ENCODE results near the gene PDE7B. TPM values are rescaled to one million over a fixed set of nuclear protein-coding genes. Genes with fewer than 3 reads are reported as not detected.
"Not testable (repeated sequence)": the region's sequence is repeated elsewhere in the genome, so short reads cannot be mapped to it uniquely, and the experiment has no call there.

Gene PDE7B
- total RNA-seq, 4 donors from 2014 or later, result 1.4 to 11.6 (median 3.5) TPM

GRCh38 chr6:136102991-136103688 lies 251.6 kb downstream of the PDE7B start:
- H3K4me1 ChIP-seq, result peaks cover 0 to 6% (median 0%) of the 10 kb centered on the region in 4 donors
- H3K9me3 ChIP-seq, result no peaks in the 10 kb centered on the region
- H3K27me3 ChIP-seq, result no peaks in the 10 kb centered on the region
- H3K27ac ChIP-seq, result peak overlapping the region; percentile 4 to 74 (median 56)
- H3K36me3 ChIP-seq, result no peaks in the 10 kb centered on the region
- TF ChIP-seq POLR2A (IDR thresholded peaks at IDR 0.05), result no peak
- TF ChIP-seq CTCF (IDR thresholded peaks at IDR 0.05), result no peak
- no peak overlapping the region for H3K4me3 ChIP-seq
- no peak for DNase-seq

- H3K4me1 ChIP-seq, result peaks cover 0 to 6% (median 0%) of the 10 kb centered on the region in 4 donors
- peak overlapping the region; percentile 4 to 74 (median 56) for H3K27ac ChIP-seq
- no peaks in the 10 kb centered on the region for H3K36me3 ChIP-seq
- H3K9me3 ChIP-seq, result no peaks in the 10 kb centered on the region
- TF ChIP-seq CTCF (IDR thresholded peaks at IDR 0.05) (no peak), POLR2A (IDR thresholded peaks at IDR 0.05) (no peak)
- no peak for DNase-seq
- H3K27me3 ChIP-seq, result no peaks in the 10 kb centered on the region
- H3K4me3 ChIP-seq, result no peak overlapping the region
Observed at GRCh38 chr6:136103763-136104311, 252.3 kb downstream of the PDE7B start.

- H3K4me3 ChIP-seq, result no peak overlapping the region
- TF ChIP-seq POLR2A (IDR thresholded peaks at IDR 0.05) (no peak), CTCF (IDR thresholded peaks at IDR 0.05) (no peak)
- no peaks in the 10 kb centered on the region for H3K9me3 ChIP-seq
- H3K27ac ChIP-seq, result peak overlapping the region in 2 of 4 donors; percentile 55 to 74
- no peak for DNase-seq
- peaks cover 0 to 6% (median 0%) of the 10 kb centered on the region in 4 donors for H3K4me1 ChIP-seq
- H3K36me3 ChIP-seq, result no peaks in the 10 kb centered on the region
- H3K27me3 ChIP-seq, result no peaks in the 10 kb centered on the region
Observed at GRCh38 chr6:136104556-136104955, 253.1 kb downstream of the PDE7B start.

- H3K4me3 ChIP-seq, result not testable (repeated sequence)
Observed at GRCh38 chr6:136105797-136106196, 254.3 kb downstream of the PDE7B start.

GRCh38 chr6:136108361-136108945 lies 257.0 kb downstream of the PDE7B start:
- no peak for TF ChIP-seq CTCF (IDR thresholded peaks at IDR 0.05)
- TF ChIP-seq POLR2A (IDR thresholded peaks at IDR 0.05), result no peak
- H3K4me3 ChIP-seq, result no peak overlapping the region
- no peak for DNase-seq
- no peaks in the 10 kb centered on the region for H3K36me3 ChIP-seq
- H3K27ac ChIP-seq, result no peak overlapping the region
- no peaks in the 10 kb centered on the region for H3K9me3 ChIP-seq
- no peaks in the 10 kb centered on the region for H3K27me3 ChIP-seq
- peaks cover 0 to 5% (median 0%) of the 10 kb centered on the region in 4 donors for H3K4me1 ChIP-seq

More at GRCh38 chr6:136105797-136106196, 254.3 kb downstream of the PDE7B start:
- not testable (repeated sequence) for H3K4me1 ChIP-seq, H3K27ac ChIP-seq, H3K9me3 ChIP-seq, DNase-seq, H3K27me3 ChIP-seq, H3K36me3 ChIP-seq

GRCh38 chr6:136111831-136112230 lies 260.3 kb downstream of the PDE7B start:
- DNase-seq, result no peak
- no peaks in the 10 kb centered on the region for H3K9me3 ChIP-seq
- no peak for TF ChIP-seq POLR2A (IDR thresholded peaks at IDR 0.05)
- no peak for TF ChIP-seq CTCF (IDR thresholded peaks at IDR 0.05)
- H3K4me1 ChIP-seq, result no peaks in the 10 kb centered on the region
- H3K4me3 ChIP-seq, result no peak overlapping the region
- no peak overlapping the region for H3K27ac ChIP-seq
- H3K27me3 ChIP-seq, result no peaks in the 10 kb centered on the region
- no peaks in the 10 kb centered on the region for H3K36me3 ChIP-seq

All from Peyer's patch (tissue), 4 donors.